Astrocyte of the hippocampus (primary cell): ENCODE data around the gene MFSD11.
"Not testable (repeated sequence)": the region's sequence is repeated elsewhere in the genome, so short reads cannot be mapped to it uniquely, and the experiment has no call there.

Experiments
- DNase-seq: peaks from one replicate; pipeline ENCODE4 v3.0.0; 2011; ENCODE audit warnings: low read depth, low spot score

MFSD11 gene

GRCh38 chr17:76797241-76797840, 59.4 kb downstream of the MFSD11 start:
- DNase-seq, result no peak

GRCh38 chr17:76801706-76802105, 63.8 kb downstream of the MFSD11 start:
- DNase-seq, result no peak

- DNase-seq, result peak; percentile 28
Measured at GRCh38 chr17:76805319-76805718, 67.4 kb downstream of the MFSD11 start.

- not testable (repeated sequence) for DNase-seq
Measured at GRCh38 chr17:76806151-76806550, 68.2 kb downstream of the MFSD11 start.

- not testable (repeated sequence) for DNase-seq
Measured at GRCh38 chr17:76806767-76807166, 68.8 kb downstream of the MFSD11 start.

GRCh38 chr17:76808326-76808725, 70.4 kb downstream of the MFSD11 start:
- DNase-seq, result no peak

GRCh38 chr17:76810956-76811355, 73.0 kb downstream of the MFSD11 start:
- DNase-seq, result no peak

GRCh38 chr17:76811834-76812233, 73.9 kb downstream of the MFSD11 start:
- DNase-seq, result no peak

GRCh38 chr17:76812263-76812662, 74.3 kb downstream of the MFSD11 start:
- no peak for DNase-seq

- DNase-seq, result no peak
Measured at GRCh38 chr17:76812968-76813367, 75.0 kb downstream of the MFSD11 start.

GRCh38 chr17:76815907-76816589, 78.1 kb downstream of the MFSD11 start:
- not testable (repeated sequence) for DNase-seq

- peak; percentile 75 for DNase-seq
Measured at GRCh38 chr17:76816590-76817135, 78.7 kb downstream of the MFSD11 start.

GRCh38 chr17:76820039-76820438, 82.1 kb downstream of the MFSD11 start:
- DNase-seq, result no peak

- DNase-seq, result no peak
Measured at GRCh38 chr17:76820561-76820960, 82.6 kb downstream of the MFSD11 start.

GRCh38 chr17:76822184-76822778, 84.4 kb downstream of the MFSD11 start:
- no peak for DNase-seq

- no peak for DNase-seq
Measured at GRCh38 chr17:76824093-76824492, 86.2 kb downstream of the MFSD11 start.

- no peak for DNase-seq
Measured at GRCh38 chr17:76826330-76827068, 88.6 kb downstream of the MFSD11 start.

GRCh38 chr17:76827736-76828135, 89.8 kb downstream of the MFSD11 start:
- no peak for DNase-seq
